NB4 (cell line): ENCODE results near the gene ZFYVE28.

Source experiments
- MYC ChIP-seq: IDR thresholded peaks from 2 replicates; pipeline ENCODE4 v1.6.1; 2011; ENCODE audit warnings: low read depth, low read length
- POLR2A ChIP-seq: IDR thresholded peaks from 2 replicates; pipeline ENCODE4 v1.6.1; 2011; ENCODE audit warnings: mild to moderate bottlenecking; ENCODE audit not compliant: insufficient read length; ENCODE audit errors: extremely low read depth
- TF ChIP-seq, protein P1 (sequence below): IDR thresholded peaks from 2 replicates; pipeline ENCODE4 v1.6.1; 2011; ENCODE audit warnings: low read depth, low read length
- TF ChIP-seq, protein P2 (sequence below): IDR thresholded peaks from one replicate; pipeline ENCODE4 v1.5.1; 2012; ENCODE audit warnings: low read depth, low read length

DNA sequence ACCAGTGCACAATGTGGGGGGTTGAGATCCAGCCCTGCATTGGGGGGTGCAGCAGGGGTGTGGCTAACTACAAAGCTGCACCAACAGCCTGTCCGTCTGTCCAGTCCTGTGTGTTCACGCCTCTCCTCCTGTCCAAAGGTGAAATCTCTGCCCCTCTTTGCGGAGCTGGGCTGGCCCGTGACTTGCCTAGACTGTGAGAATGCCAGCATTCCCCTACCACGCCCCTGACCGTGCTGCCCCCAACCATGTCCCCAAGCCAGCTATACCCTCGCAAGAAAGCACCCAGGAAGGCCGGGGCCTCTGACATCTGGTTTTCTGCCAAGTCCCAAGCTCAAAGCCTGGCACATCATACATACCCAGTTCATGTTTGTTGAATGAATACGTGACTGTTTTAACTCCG lies 19.2 kb downstream of the ZFYVE28 start:
- no peak for TF ChIP-seq POLR2A
- TF ChIP-seq, protein P1, sequence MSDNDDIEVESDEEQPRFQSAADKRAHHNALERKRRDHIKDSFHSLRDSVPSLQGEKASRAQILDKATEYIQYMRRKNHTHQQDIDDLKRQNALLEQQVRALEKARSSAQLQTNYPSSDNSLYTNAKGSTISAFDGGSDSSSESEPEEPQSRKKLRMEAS, result no peak
- TF ChIP-seq, protein P2, sequence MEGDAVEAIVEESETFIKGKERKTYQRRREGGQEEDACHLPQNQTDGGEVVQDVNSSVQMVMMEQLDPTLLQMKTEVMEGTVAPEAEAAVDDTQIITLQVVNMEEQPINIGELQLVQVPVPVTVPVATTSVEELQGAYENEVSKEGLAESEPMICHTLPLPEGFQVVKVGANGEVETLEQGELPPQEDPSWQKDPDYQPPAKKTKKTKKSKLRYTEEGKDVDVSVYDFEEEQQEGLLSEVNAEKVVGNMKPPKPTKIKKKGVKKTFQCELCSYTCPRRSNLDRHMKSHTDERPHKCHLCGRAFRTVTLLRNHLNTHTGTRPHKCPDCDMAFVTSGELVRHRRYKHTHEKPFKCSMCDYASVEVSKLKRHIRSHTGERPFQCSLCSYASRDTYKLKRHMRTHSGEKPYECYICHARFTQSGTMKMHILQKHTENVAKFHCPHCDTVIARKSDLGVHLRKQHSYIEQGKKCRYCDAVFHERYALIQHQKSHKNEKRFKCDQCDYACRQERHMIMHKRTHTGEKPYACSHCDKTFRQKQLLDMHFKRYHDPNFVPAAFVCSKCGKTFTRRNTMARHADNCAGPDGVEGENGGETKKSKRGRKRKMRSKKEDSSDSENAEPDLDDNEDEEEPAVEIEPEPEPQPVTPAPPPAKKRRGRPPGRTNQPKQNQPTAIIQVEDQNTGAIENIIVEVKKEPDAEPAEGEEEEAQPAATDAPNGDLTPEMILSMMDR, result no peak
- TF ChIP-seq MYC, result no peak
